ENCODE results near the gene AATF.

The AATF gene

GRCh38 chr17:37047631-37048104, 98.9 kb downstream of the AATF start:
- peak; percentile 78 for DNase-seq (ENCODE audit: low spot score)
- in situ Hi-C loops (cut with MboI; ENCODE audit: low pct_unique_long_range_greater_than_20kb, low sequenced_read_pairs, unreplicated experiment) = loop anchor here (25.0 kb wide), 1 partner anchor 410 kb away; no protein-coding TSS in a partner anchor
- TF ChIP-seq, protein P1, sequence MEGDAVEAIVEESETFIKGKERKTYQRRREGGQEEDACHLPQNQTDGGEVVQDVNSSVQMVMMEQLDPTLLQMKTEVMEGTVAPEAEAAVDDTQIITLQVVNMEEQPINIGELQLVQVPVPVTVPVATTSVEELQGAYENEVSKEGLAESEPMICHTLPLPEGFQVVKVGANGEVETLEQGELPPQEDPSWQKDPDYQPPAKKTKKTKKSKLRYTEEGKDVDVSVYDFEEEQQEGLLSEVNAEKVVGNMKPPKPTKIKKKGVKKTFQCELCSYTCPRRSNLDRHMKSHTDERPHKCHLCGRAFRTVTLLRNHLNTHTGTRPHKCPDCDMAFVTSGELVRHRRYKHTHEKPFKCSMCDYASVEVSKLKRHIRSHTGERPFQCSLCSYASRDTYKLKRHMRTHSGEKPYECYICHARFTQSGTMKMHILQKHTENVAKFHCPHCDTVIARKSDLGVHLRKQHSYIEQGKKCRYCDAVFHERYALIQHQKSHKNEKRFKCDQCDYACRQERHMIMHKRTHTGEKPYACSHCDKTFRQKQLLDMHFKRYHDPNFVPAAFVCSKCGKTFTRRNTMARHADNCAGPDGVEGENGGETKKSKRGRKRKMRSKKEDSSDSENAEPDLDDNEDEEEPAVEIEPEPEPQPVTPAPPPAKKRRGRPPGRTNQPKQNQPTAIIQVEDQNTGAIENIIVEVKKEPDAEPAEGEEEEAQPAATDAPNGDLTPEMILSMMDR (IDR thresholded peaks at IDR 0.05; ENCODE audit: extremely low read depth, insufficient read depth, missing control alignments) = peak; percentile 81

DNA sequence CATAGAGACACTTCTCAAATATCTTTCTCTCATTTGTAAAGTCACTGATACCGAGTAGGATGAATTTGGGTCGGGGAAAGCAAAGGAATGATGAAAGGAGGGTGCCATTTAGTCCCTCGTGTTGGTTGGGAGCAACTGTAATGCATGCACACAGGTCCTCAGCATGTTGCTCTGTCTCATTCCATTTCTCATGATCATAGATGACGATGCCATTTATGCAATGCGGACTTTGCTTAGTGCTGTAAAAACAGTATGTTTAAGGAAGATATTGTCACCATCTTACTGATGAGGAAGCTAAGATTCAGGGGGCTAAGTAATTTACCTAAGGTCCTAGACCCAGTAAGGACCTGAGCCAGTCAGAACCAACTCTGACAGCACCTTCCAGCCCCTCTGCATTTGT, 100.1 kb downstream of the AATF start:
- no peak for DNase-seq (ENCODE audit: low spot score)
- in situ Hi-C loops (cut with MboI; ENCODE audit: low pct_unique_long_range_greater_than_20kb, low sequenced_read_pairs, unreplicated experiment) = loop anchor here (25.0 kb wide), 1 partner anchor 412 kb away; no protein-coding TSS in a partner anchor
- TF ChIP-seq, protein P1 (IDR thresholded peaks at IDR 0.05; ENCODE audit: extremely low read depth, insufficient read depth, missing control alignments) = no peak

DNA sequence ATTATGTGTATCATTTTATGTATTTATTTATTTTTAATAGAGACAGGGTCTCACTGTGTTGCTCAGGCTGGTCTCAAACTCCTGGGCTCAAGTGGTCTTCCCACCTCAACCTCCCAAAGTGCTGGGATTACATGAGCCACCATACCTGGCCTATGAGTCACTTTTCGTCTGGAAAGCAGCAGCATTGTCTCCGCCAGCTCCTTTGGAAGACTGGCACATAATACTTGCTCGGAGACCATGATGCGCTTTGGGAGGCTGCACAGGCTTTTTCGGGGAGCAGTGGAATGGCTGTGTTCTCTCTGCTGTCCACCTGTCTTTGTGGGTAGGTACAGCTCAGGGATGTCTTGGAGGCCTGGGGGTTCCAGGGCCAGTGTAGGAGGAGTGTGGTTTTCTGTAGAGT, 102.2 kb downstream of the AATF start:
- DNase-seq (ENCODE audit: low spot score) = no peak
- in situ Hi-C loops (cut with MboI; ENCODE audit: low pct_unique_long_range_greater_than_20kb, low sequenced_read_pairs, unreplicated experiment) = no loop called here
- TF ChIP-seq, protein P1 (IDR thresholded peaks at IDR 0.05; ENCODE audit: extremely low read depth, insufficient read depth, missing control alignments) = no peak

- TF ChIP-seq, protein P1 (IDR thresholded peaks at IDR 0.05; ENCODE audit: extremely low read depth, insufficient read depth, missing control alignments) = no peak
- in situ Hi-C loops (cut with MboI; ENCODE audit: low pct_unique_long_range_greater_than_20kb, low sequenced_read_pairs, unreplicated experiment) = no loop called here
- DNase-seq (ENCODE audit: low spot score) = no peak
Measured at GRCh38 chr17:37051381-37051780, 102.6 kb downstream of the AATF start.

DNA sequence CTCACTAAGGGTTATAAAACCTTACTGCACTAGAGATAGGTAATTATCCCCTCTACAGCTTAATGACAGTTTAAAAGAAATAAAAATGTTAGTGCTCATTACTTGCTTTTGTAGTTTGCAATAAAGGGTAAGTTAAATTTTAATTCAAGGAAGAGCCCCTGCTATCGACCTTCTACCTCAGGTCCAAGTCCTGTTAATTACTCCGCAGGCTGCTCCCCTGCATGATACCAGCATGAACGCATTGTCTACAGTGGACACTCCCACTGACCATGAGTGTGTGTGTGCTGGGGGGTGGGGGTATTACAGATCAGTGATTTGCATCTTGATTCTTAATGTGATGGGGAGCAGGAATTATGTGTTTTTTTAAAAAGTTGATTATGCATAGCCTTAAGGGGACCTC, 103.1 kb downstream of the AATF start:
- no peak for DNase-seq (ENCODE audit: low spot score)
- TF ChIP-seq, protein P1 (IDR thresholded peaks at IDR 0.05; ENCODE audit: extremely low read depth, insufficient read depth, missing control alignments) = no peak
- in situ Hi-C loops (cut with MboI; ENCODE audit: low pct_unique_long_range_greater_than_20kb, low sequenced_read_pairs, unreplicated experiment) = no loop called here

DNA sequence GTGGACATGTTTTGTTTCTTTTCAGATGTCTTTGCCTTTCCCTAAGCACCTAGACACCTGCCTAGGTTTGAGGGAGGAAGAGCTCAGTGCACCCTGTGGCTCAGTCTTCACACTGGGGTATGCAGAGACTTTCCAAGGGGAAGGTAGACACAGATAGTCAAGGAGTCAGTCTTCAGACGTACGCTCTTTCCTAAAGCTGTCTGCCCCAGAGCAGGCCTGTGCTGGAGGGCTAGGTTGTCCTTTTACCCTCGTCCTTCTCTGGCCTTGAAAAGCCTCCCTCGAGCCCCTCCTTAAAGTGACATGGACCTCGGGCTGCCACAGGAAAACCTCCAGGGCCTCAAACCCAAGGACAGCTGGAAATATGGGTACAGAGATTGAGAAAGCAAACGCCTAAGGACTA, 103.7 kb downstream of the AATF start:
- TF ChIP-seq, protein P1 (IDR thresholded peaks at IDR 0.05; ENCODE audit: extremely low read depth, insufficient read depth, missing control alignments) = no peak
- no peak for DNase-seq (ENCODE audit: low spot score)
- in situ Hi-C loops (cut with MboI; ENCODE audit: low pct_unique_long_range_greater_than_20kb, low sequenced_read_pairs, unreplicated experiment) = no loop called here

DNA sequence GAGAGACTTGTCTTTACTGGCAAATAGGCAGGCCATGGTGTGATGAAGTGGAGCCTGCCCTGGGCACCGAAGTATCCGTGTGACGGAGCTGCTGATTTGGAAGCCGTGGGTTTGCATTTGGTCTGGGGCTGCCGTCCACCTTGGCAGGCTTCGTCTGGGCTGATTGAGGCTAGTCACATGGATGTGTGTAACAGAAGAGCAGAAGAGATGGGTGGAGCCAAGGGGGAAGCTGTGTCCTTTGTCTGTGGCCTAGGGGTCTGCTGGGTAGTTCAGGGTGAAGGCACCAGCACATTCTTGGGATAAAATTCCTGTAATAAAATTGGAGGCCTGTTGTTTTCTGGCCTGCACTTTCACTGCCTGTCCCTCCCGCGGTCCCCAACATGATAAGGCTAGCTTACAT, 106.1 kb downstream of the AATF start:
- DNase-seq (ENCODE audit: low spot score) = no peak
- TF ChIP-seq, protein P1 (IDR thresholded peaks at IDR 0.05; ENCODE audit: extremely low read depth, insufficient read depth, missing control alignments) = no peak

More for the DNA sequence above, 106.1 kb downstream of the AATF start:
- in situ Hi-C loops (cut with MboI; ENCODE audit: low pct_unique_long_range_greater_than_20kb, low sequenced_read_pairs, unreplicated experiment) = no loop called here

Data from GM13977 (cell line).